ENCODE data around the gene SERPING1. TPM values are rescaled to one million over a fixed set of nuclear protein-coding genes. Genes with fewer than 3 reads are reported as not detected.

SERPING1 gene
- total RNA-seq, 4 donors from 2014 or later: 29.9 to 158 (median 93.1) TPM

GRCh38 chr11:57630171-57630570, 32.7 kb downstream of the SERPING1 start:
- H3K9me3 ChIP-seq: no peaks in the 10 kb centered on the region
- no peaks in the 10 kb centered on the region for H3K36me3 ChIP-seq
- TF ChIP-seq CTCF (IDR thresholded peaks at IDR 0.05): no peak
- no peak for TF ChIP-seq POLR2A (IDR thresholded peaks at IDR 0.05)
- no peak overlapping the region for H3K27ac ChIP-seq
- H3K4me3 ChIP-seq: no peak overlapping the region
- no peak for DNase-seq
- H3K4me1 ChIP-seq: no peaks in the 10 kb centered on the region
- H3K27me3 ChIP-seq: no peaks in the 10 kb centered on the region

GRCh38 chr11:57632116-57632515, 34.6 kb downstream of the SERPING1 start:
- DNase-seq: no peak
- TF ChIP-seq CTCF (IDR thresholded peaks at IDR 0.05): no peak
- TF ChIP-seq POLR2A (IDR thresholded peaks at IDR 0.05): no peak
- Histone ChIP-seq H3K4me3 (no peak overlapping the region), H3K36me3 (no peaks in the 10 kb centered on the region), H3K4me1 (no peaks in the 10 kb centered on the region), H3K27me3 (no peaks in the 10 kb centered on the region), H3K9me3 (no peaks in the 10 kb centered on the region), H3K27ac (no peak overlapping the region)

GRCh38 chr11:57633394-57634070, 36.0 kb downstream of the SERPING1 start:
- TF ChIP-seq POLR2A (IDR thresholded peaks at IDR 0.05) (no peak), CTCF (IDR thresholded peaks at IDR 0.05) (no peak)
- H3K36me3 ChIP-seq: no peaks in the 10 kb centered on the region

GRCh38 chr11:57634311-57634710, 36.8 kb downstream of the SERPING1 start:
- Histone ChIP-seq H3K27ac (no peak overlapping the region), H3K36me3 (no peaks in the 10 kb centered on the region), H3K4me3 (no peak overlapping the region), H3K4me1 (peaks cover 0 to 9% (median 3%) of the 10 kb centered on the region in 4 donors), H3K27me3 (no peaks in the 10 kb centered on the region), H3K9me3 (no peaks in the 10 kb centered on the region)
- no peak for DNase-seq
- no peak for TF ChIP-seq POLR2A (IDR thresholded peaks at IDR 0.05)
- TF ChIP-seq CTCF (IDR thresholded peaks at IDR 0.05): no peak

More at GRCh38 chr11:57633394-57634070, 36.0 kb downstream of the SERPING1 start:
- Histone ChIP-seq H3K4me3 (no peak overlapping the region), H3K27ac (no peak overlapping the region), H3K9me3 (no peaks in the 10 kb centered on the region), H3K4me1 (peaks cover 0 to 7% (median 0%) of the 10 kb centered on the region in 4 donors), H3K27me3 (no peaks in the 10 kb centered on the region)
- DNase-seq: no peak

GRCh38 chr11:57635246-57635645, 37.8 kb downstream of the SERPING1 start:
- Histone ChIP-seq H3K27me3 (no peaks in the 10 kb centered on the region), H3K4me3 (no peak overlapping the region), H3K36me3 (no peaks in the 10 kb centered on the region), H3K4me1 (peaks cover 0 to 15% (median 6%) of the 10 kb centered on the region in 4 donors), H3K27ac (no peak overlapping the region), H3K9me3 (no peaks in the 10 kb centered on the region)
- TF ChIP-seq POLR2A (IDR thresholded peaks at IDR 0.05) (no peak), CTCF (IDR thresholded peaks at IDR 0.05) (no peak)
- no peak for DNase-seq
